ENCODE data around the gene CRYBG3.
"Not testable (repeated sequence)": the region's sequence is repeated elsewhere in the genome, so short reads cannot be mapped to it uniquely, and the experiment has no call there.

The CRYBG3 gene

DNA sequence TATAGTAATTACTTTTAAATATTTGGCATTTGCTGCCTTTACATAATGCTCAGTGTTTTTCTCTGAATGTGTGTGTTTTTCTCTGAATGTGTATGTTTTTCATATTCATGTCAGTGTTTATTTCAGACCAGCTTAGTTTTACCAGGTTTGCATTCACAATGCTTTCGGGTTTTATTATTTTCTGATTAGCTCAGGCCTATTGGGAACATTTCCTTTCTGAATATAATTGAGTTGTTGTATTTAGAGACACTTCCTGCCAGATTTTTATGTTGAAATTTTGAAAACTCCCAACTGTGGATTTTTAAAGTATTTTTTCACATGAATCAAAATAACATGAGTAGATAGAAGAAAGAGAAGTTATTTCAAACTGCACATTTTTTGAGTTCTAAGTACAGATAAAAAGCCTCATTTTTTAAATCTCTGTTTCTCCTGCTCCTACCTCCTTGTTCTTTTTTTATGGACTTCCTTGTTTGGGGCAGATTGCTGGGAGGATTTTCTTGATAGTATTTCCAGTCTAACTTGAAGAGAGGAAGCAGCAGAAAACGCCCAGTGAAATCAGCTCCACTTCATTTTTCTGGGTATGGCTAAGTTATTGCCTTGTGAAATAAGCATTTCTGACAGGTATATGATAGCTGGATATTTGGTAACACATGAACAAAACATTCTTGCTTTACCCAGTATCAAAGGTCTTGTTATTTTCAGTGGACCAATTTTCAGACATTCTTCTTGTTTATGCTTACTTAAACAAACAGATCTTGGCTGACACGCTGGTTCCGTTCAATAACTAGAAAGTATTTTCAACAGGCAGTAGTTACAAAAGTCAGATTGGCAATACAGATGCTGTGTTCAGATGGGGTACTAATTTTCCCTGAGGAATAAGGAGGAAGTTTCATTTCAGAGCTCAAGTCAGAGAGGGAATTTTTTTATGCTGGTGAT lies 79.8 kb downstream of the CRYBG3 start:
- no peak for DNase-seq

DNA sequence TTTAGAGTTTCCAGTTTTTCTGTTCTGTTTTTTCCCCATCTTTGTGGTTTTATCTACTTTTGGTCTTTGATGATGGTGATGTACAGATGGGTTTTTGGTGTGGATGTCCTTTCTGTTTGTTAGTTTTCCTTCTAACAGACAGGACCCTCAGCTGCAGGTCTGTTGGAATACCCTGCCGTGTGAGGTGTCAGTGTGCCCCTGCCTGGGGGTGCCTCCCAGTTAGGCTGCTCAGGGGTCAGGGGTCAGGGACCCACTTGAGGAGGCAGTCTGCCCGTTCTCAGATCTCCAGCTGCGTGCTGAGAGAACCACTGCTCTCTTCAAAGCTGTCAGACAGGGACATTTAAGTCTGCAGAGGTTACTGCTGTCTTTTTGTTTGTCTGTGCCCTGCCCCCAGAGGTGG lies 88.0 kb downstream of the CRYBG3 start:
- DNase-seq: not testable (repeated sequence)

DNA sequence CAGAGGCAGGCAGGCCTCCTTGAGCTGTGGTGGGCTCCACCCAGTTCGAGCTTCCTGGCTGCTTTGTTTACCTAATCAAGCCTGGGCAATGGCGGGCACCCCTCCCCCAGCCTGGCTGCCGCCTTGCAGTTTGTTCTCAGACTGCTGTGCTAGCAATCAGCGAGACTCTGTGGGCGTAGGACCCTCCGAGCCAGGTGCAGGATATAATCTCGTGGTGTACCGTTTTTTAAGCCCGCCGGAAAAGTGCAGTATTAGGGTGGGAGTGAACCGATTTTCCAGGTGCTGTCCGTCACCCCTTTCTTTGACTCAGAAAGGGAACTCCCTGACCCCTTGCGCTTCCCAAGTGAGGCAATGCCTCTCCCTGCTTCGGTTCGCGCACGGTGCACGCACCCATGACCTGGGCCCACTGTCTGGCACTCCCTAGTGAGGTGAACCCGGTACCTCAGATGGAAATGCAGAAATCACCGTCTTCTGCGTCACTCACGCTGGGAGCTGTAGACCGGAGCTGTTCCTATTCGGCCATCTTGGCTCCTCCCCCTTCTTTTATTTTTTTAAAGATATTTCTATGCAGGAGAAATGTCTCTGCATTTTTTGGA lies 88.5 kb downstream of the CRYBG3 start:
- DNase-seq: not testable (repeated sequence)

DNA sequence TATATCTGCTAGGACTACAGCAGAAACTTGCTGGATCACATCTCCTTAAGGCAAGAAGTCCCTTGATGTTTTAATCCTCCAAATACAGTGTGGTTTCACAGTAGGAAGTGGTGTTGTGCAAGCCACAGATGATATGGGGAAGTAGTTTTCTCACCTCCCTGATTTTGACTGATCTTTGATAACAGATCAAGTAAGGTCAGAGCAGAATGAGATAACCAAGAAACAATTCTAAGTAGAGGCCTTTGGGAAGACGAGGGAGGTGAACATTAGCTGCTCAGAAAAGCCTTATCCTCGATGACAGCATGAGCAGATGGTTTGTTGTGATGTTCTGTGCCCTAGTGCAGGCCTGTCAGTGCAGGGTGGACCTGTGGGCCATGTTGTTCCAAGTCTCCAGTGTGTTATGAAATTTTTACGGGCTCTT lies 89.1 kb downstream of the CRYBG3 start:
- DNase-seq: no peak

DNA sequence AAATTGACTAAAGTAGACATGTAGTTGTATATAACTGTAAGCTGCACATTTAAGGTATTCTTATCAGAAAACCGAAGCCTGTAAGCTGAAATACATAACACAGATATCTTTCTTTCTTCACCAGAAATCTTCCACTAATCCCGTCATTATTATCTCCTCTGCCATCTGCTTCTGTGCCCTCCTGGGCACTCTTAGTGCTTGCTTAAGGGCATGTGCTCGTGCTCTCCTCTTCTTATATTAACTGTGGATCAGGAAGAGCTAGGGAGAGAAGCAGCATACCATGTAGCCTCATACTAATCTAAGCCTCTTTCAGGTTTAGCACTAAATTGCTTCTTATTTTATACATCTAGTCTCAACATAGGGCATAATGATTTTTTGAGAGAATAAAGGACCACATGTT lies 89.6 kb downstream of the CRYBG3 start:
- DNase-seq: no peak

DNA sequence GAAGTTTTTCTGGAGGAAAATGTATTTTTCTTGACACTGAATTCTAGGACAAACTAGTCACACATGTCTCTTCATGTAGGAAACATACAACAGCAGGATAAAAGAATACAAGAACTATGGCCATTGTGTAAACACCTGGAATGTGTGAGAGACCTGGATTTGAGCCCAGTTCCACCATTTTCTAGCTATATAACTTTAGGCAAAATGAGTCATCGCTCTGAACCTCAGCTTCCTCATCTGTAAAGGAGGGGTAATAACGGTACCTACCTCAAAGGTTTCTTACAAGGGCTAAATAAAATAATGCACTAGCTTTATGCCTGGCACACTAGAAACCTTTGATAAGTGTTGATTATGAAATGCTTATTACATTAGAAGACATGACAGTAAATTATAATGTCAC lies 92.6 kb downstream of the CRYBG3 start:
- no peak for DNase-seq

DNA sequence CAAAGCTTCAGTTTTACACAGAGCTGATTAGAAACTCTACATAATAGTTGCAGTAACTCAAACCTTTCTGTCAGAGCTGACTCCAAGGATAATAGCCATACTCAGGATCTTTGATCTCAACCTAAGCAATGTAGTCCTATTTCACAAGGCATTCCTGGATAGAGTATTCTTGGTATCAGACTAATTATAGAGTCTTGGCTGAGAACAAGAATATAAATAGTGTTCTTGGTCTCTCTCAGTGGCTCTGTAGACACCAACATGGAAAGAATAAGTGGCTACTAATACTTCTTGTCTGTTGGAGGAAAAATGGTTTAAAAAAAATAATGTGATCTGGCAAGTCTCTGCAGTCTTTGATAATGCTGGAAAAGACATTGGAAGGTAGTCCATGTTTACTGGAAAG lies 94.8 kb downstream of the CRYBG3 start:
- DNase-seq: no peak

DNA sequence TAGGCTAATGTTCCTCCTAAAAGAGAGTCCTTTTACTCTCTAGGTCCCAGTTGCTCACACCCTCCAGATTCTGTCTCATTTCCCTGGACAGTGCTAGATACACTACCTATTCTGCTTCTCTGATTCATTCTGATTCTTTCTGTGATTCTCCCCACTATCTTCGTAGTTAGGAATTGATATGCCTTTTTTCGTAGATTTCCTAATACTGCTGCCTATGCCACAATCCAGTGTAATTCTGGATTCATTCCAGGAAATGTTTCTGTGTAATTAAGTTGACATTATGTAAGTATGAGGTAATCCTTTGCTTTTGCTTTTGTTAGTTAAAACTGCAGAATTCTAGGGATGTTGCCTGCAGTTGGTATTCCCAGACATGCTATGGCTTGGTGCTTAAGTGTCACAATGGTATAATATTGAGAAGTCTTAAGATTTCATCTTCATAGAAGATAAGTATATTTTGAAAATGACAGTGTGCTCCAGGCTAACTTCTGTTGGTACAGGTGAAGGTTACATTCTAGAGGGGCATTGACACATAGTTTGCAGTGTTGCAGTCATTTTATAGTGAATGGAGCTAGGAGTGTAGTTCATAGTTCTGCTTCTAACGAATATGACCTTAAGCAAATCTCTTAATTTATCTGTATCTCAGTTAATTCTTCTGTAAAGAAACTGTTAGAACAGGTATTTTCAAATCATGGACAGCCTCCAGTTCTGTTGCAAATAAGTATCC lies 96.2 kb downstream of the CRYBG3 start:
- no peak for DNase-seq

DNA sequence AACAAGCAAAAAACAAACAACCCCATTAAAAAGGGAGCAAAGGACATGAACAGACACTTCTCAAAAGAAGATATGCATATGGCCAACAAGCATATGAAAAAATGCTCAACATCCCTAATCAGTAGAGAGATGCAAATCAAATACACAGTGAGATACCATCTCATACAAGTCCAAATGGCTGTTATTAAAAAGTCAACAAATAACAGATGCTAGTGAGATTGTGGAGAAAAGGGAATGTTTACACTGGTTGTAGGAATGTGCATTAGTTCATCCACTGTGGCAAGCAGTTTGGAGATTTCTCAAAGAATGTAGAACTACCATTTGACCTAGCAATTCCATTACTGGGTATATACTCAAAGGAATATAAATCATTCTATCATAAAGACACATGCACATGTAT lies 105.9 kb downstream of the CRYBG3 start:
- no peak for DNase-seq

DNA sequence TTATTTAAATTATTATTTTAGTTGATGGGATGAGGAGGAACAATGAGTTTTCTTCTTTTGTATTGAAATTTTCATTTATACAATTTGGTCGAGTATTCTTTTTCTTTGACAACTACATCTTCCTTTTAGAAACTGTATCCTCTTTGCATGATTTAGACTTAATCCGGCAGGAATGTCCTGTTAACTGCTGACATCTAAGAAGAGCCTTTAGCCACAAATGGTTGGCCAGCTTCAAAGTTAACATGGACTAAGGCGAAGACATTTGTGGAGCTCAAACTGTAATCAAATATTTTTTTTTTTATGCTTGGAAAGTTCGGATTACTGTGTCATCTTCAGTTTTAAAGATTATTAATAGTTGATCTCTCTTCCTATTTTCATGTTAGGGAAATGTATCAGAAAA lies 107.2 kb downstream of the CRYBG3 start:
- DNase-seq: no peak

DNA sequence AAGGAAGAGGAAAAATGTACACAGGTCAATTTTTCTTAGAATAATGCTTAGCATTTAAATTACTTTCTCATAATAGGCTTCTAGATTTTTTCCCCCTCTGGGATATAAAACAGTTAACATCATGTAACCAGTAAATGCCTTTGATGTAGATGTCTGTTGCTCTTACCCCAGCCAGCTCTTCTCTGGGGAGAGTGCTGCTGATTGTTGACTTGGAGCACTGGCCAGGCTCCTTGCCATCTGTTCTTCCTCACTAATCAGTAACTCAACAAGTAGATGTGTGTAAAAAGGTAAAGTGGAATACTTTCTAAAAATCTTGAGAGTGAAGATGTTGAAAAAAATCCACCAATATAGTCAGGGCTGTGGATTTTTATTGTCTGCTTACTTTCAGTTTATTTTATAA lies 108.2 kb downstream of the CRYBG3 start:
- DNase-seq: no peak

DNA sequence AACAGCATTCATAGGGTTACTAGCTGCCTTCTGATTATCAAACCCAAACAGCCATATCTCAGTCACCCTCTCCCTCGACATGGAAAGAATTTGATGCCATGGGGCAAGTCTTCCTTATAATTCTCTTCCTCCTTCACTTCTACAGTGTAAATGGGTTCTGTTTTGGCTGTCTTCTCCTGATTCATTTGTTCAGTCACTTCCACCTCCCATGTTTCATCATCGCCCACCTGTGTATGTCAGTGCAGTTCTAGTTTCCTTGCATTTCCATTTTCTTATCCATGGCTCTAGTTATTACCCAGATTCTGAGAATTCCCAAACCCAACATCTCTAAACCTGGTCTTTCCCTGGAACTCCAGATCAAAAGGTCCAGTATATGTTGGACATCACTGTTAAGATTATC lies 109.4 kb downstream of the CRYBG3 start:
- DNase-seq: no peak

DNA sequence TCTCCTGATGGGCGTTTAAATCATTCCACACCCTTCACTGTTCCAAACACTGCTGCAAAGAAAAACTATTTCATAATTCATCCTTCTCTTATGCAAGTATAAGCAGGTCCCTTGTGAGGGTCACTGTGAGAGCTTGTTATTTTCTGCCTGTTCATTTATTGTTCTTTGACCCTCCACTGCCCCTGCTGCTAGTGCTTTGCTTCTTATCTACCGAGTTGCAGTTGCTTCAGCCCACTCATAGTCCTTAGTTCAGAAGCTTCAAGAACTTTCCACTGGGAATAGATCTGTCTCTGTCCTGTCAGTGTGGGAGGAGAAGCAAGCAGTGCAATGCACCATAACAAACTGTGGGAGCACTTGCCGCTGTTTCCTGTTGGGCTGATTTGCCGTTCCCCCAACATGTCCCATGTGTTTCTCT lies 110.6 kb downstream of the CRYBG3 start:
- DNase-seq: no peak

DNA sequence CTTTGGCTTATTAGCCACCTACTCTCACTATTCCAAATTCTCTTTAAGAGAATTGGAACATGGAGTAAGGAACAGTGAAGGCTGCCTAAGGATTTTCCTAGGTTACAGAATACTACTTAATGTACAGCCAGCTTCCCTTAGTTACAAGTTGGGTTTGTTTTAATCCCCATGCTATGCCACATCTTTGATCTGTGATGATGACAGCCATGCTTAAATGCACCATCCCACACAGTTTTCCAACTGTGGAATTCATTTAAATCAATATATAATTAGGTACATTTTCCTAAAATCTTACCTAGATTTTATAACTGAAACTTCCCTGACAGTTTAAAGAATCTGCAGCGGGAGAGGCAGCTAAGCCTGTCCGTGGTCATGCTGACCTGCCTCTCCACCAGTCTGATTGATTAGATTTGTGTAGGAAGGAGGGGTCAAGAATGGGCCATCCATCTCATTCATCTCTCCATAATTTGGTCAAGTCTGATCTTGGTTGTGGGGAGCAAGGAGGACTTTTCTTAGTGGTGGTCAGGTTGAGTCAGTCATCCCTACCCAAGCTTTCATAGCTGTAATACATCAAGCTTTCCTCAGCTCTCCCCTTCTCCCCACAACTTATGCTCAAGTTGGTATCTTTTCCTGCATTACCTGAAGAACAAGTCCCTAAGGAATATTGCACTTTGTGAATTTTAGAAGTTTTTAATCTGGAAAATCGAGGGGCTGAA lies 113.3 kb downstream of the CRYBG3 start:
- no peak for DNase-seq

DNA sequence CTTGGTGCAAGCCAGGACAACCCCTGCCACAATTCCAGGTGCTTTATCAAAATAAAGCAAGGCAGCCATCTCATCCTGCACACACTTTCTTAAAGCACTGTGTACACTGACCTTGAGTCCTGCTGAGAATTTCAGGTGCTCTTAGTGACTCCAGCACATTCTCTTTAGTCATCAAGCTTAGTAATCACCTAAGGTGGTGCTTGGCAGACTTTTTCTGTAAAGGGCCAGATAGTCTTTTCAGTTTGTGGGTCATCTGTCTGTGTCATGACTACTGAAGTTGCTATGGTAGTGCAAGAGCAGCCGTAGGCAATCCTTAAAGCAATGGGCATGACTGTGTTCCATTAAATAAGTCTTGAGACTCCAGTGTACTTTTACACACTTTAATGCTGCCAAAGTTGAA lies 114.0 kb downstream of the CRYBG3 start:
- no peak for DNase-seq

DNA sequence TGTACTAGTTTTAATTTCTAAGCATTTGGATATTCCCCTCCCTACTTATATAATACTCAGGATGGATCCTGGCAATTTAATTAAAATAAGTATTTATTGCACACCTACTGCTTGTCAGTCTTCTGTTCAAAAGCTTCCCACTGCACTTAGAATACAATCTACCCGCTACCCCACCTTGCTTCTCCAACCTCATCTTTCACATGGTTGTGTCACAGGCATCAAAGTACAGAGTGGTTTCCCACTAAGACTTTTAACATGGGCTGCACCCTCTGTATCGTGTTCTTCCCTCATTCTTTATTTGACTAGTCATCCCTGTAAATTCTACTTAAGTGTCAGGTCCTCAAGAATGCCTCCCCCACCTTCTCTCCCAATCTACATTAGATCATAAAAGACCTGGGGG lies 115.4 kb downstream of the CRYBG3 start:
- no peak for DNase-seq

DNA sequence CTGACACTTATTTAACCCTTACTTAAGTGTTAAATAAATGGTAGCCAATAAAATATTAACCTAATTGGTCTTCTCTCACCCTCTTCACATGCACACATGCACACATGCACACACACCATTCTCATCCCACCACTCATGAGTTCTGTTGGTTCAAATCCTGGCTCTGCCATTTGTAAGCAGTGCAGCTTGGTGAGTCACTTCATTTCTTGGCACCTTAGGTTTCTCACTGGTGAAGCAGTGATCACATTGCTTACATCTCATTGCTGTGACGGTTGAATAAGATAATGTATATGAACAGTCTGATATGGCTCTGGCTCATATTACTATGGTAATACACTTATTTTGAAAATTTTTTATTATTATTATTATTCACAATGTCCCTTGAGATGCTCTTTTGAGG lies 116.6 kb downstream of the CRYBG3 start:
- no peak for DNase-seq

DNA sequence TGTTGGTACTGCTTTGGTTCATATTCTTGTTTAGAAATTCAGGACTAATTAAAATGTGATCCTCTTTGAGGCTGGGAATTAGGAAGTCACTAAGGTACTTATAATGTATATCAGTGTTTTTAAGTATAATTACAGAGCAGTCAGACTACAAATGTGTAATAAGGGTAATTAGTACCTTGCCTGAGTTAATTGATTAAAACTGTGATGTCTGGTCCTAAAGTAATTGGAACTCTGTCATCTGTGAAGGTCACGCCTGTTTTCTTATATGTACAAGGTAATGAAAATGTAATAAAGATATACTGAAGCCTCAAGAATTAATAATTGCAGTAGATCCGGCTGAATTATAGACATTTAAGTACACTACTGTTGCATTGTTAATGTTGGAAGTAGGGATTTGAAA lies 117.6 kb downstream of the CRYBG3 start:
- no peak for DNase-seq

DNA sequence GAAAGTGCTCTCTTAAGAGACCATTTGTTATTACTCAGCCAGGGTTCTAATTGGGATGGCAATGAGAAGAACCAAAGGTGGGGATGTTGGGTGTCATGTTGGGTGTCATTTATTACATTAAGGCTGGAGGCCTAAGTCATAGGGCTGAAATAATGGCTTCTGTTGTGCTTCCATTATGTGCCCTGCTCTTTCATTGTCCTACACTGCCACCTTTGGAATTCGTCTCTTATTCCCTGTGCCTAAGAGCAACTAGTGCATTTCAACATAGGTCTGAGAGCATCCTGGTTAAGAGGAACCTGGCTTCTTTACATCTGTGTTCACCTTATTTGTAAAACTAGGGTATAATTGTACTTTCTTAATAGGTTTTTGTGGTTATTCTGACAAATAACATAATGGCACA lies 118.2 kb downstream of the CRYBG3 start:
- peak; percentile 21 for DNase-seq

DNA sequence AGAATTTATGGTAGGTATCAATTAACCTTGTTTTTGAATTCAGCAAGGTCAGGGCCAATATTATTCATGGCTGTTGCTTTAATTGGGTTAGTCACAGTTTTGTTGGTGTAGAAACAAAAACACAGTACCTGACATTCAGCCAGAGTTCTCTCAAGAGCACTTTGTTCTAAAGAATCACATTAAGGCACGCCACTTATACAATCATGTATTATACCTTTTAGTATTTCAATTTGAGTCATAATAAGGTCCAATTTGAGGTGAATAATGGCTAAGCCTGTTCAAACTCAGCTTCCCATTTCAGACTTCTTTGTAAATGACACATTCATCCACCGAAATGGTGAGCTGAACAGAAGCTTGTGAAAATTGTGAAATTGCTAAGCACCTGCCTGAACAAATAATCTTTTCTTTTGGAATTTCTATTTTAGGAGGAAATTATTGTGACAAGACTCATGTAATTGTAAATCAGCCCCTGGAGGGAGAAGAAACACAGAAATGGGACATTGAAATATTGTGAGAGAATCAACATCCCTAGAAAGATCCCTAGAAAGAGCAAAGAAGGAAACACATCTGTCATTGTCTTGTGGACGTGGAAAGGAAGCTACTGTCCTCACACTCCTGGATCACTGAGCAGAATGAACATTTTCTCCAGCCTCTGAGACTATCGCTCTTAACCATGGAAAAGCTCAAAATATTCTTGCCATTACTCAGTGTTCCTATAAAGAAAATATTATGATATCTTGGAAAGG lies 121.2 kb downstream of the CRYBG3 start:
- DNase-seq: peak; percentile 95

DNA sequence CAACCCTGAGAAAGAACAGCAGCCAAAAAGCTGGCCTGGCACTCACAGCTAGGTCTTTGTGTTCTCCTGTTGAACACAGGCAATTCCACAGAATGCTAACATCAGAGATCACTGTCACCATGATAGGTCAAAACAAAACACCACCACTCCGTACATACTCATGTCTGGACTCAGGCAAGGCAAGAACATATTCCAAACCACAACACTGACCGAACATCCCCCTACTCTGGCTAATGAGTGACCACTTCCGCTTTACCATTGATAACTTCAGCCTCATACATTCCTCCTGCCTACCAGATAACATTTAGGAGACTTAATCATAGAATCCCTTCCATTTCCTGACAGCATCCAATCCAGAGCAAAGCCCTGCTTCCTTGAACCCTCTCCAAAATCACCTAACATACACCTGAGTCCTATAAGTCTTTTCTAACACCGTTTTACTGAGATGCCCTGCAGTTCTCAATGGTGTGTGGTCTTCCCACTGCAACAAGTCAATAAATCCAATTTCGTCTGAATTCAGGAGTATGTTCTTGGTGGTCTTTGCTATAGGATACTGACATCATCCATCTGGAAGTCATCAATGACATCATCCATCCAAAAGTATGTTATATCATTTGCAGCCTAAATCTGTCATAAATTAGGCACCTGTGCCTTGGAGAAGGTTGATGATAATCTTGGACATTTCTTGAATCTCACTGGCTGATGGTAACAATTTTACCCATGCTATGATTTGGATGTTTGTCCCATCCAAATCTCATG lies 126.7 kb downstream of the CRYBG3 start:
- DNase-seq: no peak

DNA sequence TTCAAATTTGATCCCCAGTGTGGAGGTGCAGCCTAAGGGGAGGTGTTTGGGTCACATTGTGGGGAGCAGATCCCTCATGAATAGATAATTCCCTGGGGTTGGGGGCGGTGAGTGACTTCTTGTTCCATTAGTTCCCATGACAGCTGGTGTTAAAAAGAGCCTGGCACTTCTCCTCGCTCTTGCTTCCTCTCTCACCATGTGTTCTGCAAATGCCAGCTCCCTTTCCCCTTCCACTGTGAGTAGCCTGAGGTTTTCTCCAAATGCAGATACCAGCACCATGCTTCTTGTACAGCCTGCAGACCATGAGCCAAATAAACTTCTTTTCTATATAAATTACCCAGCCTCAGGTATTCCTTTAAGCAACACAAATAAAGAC lies 127.3 kb downstream of the CRYBG3 start:
- DNase-seq: no peak
